Liver (tissue), 9 donors: Measurements from ENCODE around the gene MAGI1. TPM values are rescaled to one million over a fixed set of nuclear protein-coding genes. Genes with fewer than 3 reads are reported as not detected.

Experiments
- DNase-seq: peaks from one replicate; pipeline ENCODE4 v3.0.0-alpha.2; 2017; ENCODE audit warnings: low spot score
- H3K27ac ChIP-seq, 2 donors: one replicate each; pipeline ENCODE4 v1.7.0; 2013; ENCODE audit warnings: inconsistent platforms in 2 of 2, low read length in 2 of 2, control low read depth in 1 of 2, low read depth in 1 of 2, mild to moderate bottlenecking in 1 of 2
- H3K27me3 ChIP-seq, 4 donors: one replicate each; pipeline versions ENCODE4 v1.6.1 to v1.7.0; 2013; ENCODE audit warnings: low read length in 3 of 4, inconsistent platforms in 1 of 4, mild to moderate bottlenecking in 1 of 4, moderate library complexity in 1 of 4; ENCODE audit not compliant: control insufficient read depth in 4 of 4, insufficient read depth in 4 of 4
- H3K36me3 ChIP-seq, 4 donors: one replicate each; pipeline versions ENCODE4 v1.6.1 to v1.7.0; 2013; ENCODE audit warnings: low read length in 3 of 4, mild to moderate bottlenecking in 3 of 4, low read depth in 1 of 4, moderate library complexity in 1 of 4; ENCODE audit not compliant: control insufficient read depth in 4 of 4, insufficient read depth in 3 of 4
- H3K4me1 ChIP-seq, 4 donors: one replicate each; pipeline versions ENCODE4 v1.6.1 to v1.7.0; 2013; ENCODE audit warnings: low read length in 3 of 4, mild to moderate bottlenecking in 3 of 4, moderate library complexity in 1 of 4; ENCODE audit not compliant: control insufficient read depth in 4 of 4, insufficient read depth in 4 of 4
- H3K4me3 ChIP-seq, 3 donors: one replicate each; pipeline versions ENCODE4 v1.6.1 to v1.7.0; 2013; ENCODE audit warnings: low read length in 3 of 3, control low read depth in 1 of 3, low read depth in 1 of 3, mild to moderate bottlenecking in 1 of 3
- H3K9ac ChIP-seq, 2 donors: one replicate each; pipeline ENCODE4 v1.7.0; 2013; ENCODE audit warnings: low read length in 2 of 2, mild to moderate bottlenecking in 2 of 2, moderate library complexity in 2 of 2, control low read depth in 1 of 2, low read depth in 1 of 2
- H3K9me3 ChIP-seq, 4 donors: one replicate each; pipeline versions ENCODE4 v1.6.1 to v1.7.0; 2013; ENCODE audit warnings: low read length in 3 of 4; ENCODE audit not compliant: control insufficient read depth in 4 of 4
- EGR1 ChIP-seq, 2 donors: IDR thresholded peaks; 2 replicates each; pipeline ENCODE4 v1.6.1; 2016 to 2018; ENCODE audit warnings: antibody characterized with exemption in 2 of 2, low read depth in 2 of 2
- FOXA1 ChIP-seq: IDR thresholded peaks from 2 replicates; pipeline ENCODE4 v1.6.1; 2016; ENCODE audit warnings: antibody characterized with exemption
- FOXA2 ChIP-seq: IDR thresholded peaks from 2 replicates; pipeline ENCODE4 v1.6.1; 2016; ENCODE audit warnings: antibody characterized with exemption
- GABPA ChIP-seq, 2 donors: IDR thresholded peaks in 1 of 2; conservative IDR thresholded peaks in 1 of 2; 2 replicates each; pipeline ENCODE4 v1.6.1; 2016; ENCODE audit warnings: antibody characterized with exemption in 2 of 2, mild to moderate bottlenecking in 1 of 2, moderate library complexity in 1 of 2
- HNF4A ChIP-seq, 2 donors: conservative IDR thresholded peaks; 2 replicates each; pipeline ENCODE4 v1.6.1; 2016; ENCODE audit warnings: antibody characterized with exemption in 2 of 2, mild to moderate bottlenecking in 2 of 2
- HNF4G ChIP-seq: IDR thresholded peaks from 2 replicates; pipeline ENCODE4 v1.6.1; 2016; ENCODE audit warnings: antibody characterized with exemption
- JUND ChIP-seq, 2 donors: IDR thresholded peaks; 2 replicates each; pipeline ENCODE4 v1.6.1; 2016; ENCODE audit warnings: antibody characterized with exemption in 2 of 2
- MAX ChIP-seq: IDR thresholded peaks from 2 replicates; pipeline ENCODE4 v1.6.1; 2016; ENCODE audit warnings: antibody characterized with exemption
- NR2F2 ChIP-seq: IDR thresholded peaks from 2 replicates; pipeline ENCODE4 v1.6.1; 2016; ENCODE audit warnings: antibody characterized with exemption
- RAD21 ChIP-seq, 2 donors: IDR thresholded peaks; 2 replicates each; pipeline ENCODE4 v1.6.1; 2016; ENCODE audit warnings: antibody characterized with exemption in 2 of 2, mild to moderate bottlenecking in 2 of 2
- REST ChIP-seq: IDR thresholded peaks from 2 replicates; pipeline ENCODE4 v1.6.1; 2016; ENCODE audit warnings: antibody characterized with exemption, mild to moderate bottlenecking
- RXRA ChIP-seq, 2 donors: IDR thresholded peaks; 2 replicates each; pipeline ENCODE4 v1.6.1; 2017 to 2018; ENCODE audit warnings: antibody characterized with exemption in 2 of 2, mild to moderate bottlenecking in 1 of 2
- SP1 ChIP-seq: IDR thresholded peaks from 2 replicates; pipeline ENCODE4 v1.6.1; 2018; ENCODE audit warnings: antibody characterized with exemption, mild to moderate bottlenecking
- TAF1 ChIP-seq: conservative IDR thresholded peaks from 2 replicates; pipeline ENCODE4 v1.6.1; 2016; ENCODE audit warnings: antibody characterized with exemption, mild to moderate bottlenecking
- YY1 ChIP-seq: IDR thresholded peaks from 2 replicates; pipeline ENCODE4 v1.6.1; 2016; ENCODE audit warnings: antibody characterized with exemption, mild to moderate bottlenecking
- ZBTB33 ChIP-seq: IDR thresholded peaks from 2 replicates; pipeline ENCODE4 v1.6.1; 2016; ENCODE audit warnings: antibody characterized with exemption
- WGBS: extraction: QIAGEN DNeasy Blood & Tissue Kit; methylation state at CpG from one replicate; pipeline ENCODE4 v1.1.7; 2013; 5-methylcytosine and 5-hydroxymethylcytosine counted together
- polyA plus RNA-seq, 2 donors: library from polyadenylated mRNA; stranded (reverse) in 1 of 2; unstranded in 1 of 2; fragments of 200-250 nt in 1 of 2; fragments of >200 nt in 1 of 2; fragmentation: Nextera tagmentation in 1 of 2; extraction: Ambion mirVana in 1 of 2; gene quantifications; one replicate each; pipeline versions ENCODE4 v1.2.1 to v1.2.3, GENCODE V29; 2013 to 2015
- total RNA-seq, 2 donors: library from RNA; depleted of rRNA; stranded (reverse); fragments of >200 nt; gene quantifications; one replicate each; pipeline ENCODE4 v1.2.3, GENCODE V29; 2014
- TF ChIP-seq, protein P1 (sequence below): IDR thresholded peaks from 2 replicates; pipeline ENCODE4 v1.6.1; 2016; ENCODE audit warnings: antibody characterized with exemption
- TF ChIP-seq, protein P2 (sequence below): fragments of 150-350 bp; IDR thresholded peaks from 2 replicates; pipeline ENCODE4 v1.5.1; 2017; ENCODE audit warnings: improper control_type of control experiment, low read depth, low read length; ENCODE audit not compliant: missing input control
- donor health status: healthy.
- donor health status: healthy.
- donor health status: healthy.
- donor health status: healthy.
- donor health status: healthy.

The MAGI1 gene
- total and polyA plus RNA-seq, 4 donors: 9.6 to 68.8 (median 14.0) TPM

- Histone ChIP-seq H3K9me3 (no peaks in the 10 kb centered on the region), H3K4me1 (peaks cover 14 to 56% (median 40%) of the 10 kb centered on the region in 4 donors), H3K4me3 (peak overlapping the region in 2 of 3 donors; percentile 30 to 32), H3K36me3 (no peaks in the 10 kb centered on the region), H3K27ac (peak overlapping the region; percentile 84), H3K9ac (peak overlapping the region; percentile 54 to 87), H3K27me3 (no peaks in the 10 kb centered on the region)
- WGBS: 14% methylated on average over 16 of the region's 16 CpGs
- DNase-seq: peak; percentile 41
- TF ChIP-seq ZBTB33 (no peak), MAX (peak; percentile 41), REST (peak; percentile 28), GABPA (IDR thresholded peaks at IDR 0.05 in 1 of 2, conservative IDR thresholded peaks at IDR 0.05 in 1 of 2) (peak; percentile 79 to 88), RXRA (IDR thresholded peaks at IDR 0.05) (peak; percentile 55 to 58), NR2F2 (no peak), TAF1 (no peak), HNF4A (conservative IDR thresholded peaks at IDR 0.05) (peak in 1 of 2 donors; percentile 39), SP1 (peak; percentile 53), RAD21 (IDR thresholded peaks at IDR 0.05) (peak; percentile 46 to 64), FOXA1 (no peak), JUND (IDR thresholded peaks at IDR 0.05) (peak in 1 of 2 donors; percentile 41), YY1 (peak; percentile 77)
- TF ChIP-seq, protein P1, sequence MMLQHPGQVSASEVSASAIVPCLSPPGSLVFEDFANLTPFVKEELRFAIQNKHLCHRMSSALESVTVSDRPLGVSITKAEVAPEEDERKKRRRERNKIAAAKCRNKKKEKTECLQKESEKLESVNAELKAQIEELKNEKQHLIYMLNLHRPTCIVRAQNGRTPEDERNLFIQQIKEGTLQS: no peak
These were observed 84.6 kb downstream of the MAGI1 start for GRCh38 chr3:65953881-65954733.

DNA sequence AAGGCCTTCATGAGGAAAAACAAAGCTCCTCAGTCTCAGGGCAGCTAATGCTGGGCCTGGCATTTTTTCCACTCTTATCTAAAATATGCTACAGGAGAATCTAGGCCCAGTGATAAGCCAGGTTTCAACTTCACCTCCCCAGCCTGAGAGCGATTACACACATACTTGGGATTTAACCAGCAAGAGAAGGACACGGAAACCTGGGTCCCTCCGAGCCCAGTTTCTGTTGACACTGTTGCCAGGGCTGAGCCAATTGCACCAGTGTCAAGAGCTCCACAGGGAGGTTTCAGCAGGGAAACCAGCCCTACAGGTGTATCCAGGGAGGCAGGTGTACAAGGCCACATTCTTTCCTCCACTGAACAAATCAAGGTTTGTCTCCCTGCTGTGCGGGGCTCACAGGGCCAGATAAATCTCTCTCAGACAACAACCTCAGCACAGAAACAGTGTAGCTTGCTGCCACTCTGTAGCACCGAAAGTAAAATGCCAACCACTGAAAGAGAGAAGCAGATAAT, 85.4 kb downstream of the MAGI1 start:
- DNase-seq: no peak
- Histone ChIP-seq H3K36me3 (no peaks in the 10 kb centered on the region), H3K27ac (peak overlapping the region; percentile 84), H3K27me3 (no peaks in the 10 kb centered on the region), H3K4me1 (peaks cover 12 to 61% (median 45%) of the 10 kb centered on the region in 4 donors), H3K4me3 (no peak overlapping the region), H3K9me3 (no peaks in the 10 kb centered on the region), H3K9ac (peak overlapping the region; percentile 54 to 87)
- WGBS: 29% methylated on average over 5 of the region's 5 CpGs
- TF ChIP-seq, protein P1: peak; percentile 59
- TF ChIP-seq NR2F2 (peak; percentile 31), FOXA2 (peak; percentile 80), EGR1 (IDR thresholded peaks at IDR 0.05; ENCODE audit: low read depth in 2 of 2) (no peak), HNF4A (conservative IDR thresholded peaks at IDR 0.05) (peak; percentile 52 to 55), HNF4G (no peak), SP1 (peak; percentile 70), RXRA (IDR thresholded peaks at IDR 0.05) (peak; percentile 55 to 65), YY1 (peak; percentile 34), GABPA (IDR thresholded peaks at IDR 0.05 in 1 of 2, conservative IDR thresholded peaks at IDR 0.05 in 1 of 2) (no peak), FOXA1 (peak; percentile 37), TAF1 (no peak), JUND (IDR thresholded peaks at IDR 0.05) (peak; percentile 63 to 71), RAD21 (IDR thresholded peaks at IDR 0.05) (peak; percentile 49 to 60), MAX (peak; percentile 23), ZBTB33 (no peak)
- TF ChIP-seq, protein P2, sequence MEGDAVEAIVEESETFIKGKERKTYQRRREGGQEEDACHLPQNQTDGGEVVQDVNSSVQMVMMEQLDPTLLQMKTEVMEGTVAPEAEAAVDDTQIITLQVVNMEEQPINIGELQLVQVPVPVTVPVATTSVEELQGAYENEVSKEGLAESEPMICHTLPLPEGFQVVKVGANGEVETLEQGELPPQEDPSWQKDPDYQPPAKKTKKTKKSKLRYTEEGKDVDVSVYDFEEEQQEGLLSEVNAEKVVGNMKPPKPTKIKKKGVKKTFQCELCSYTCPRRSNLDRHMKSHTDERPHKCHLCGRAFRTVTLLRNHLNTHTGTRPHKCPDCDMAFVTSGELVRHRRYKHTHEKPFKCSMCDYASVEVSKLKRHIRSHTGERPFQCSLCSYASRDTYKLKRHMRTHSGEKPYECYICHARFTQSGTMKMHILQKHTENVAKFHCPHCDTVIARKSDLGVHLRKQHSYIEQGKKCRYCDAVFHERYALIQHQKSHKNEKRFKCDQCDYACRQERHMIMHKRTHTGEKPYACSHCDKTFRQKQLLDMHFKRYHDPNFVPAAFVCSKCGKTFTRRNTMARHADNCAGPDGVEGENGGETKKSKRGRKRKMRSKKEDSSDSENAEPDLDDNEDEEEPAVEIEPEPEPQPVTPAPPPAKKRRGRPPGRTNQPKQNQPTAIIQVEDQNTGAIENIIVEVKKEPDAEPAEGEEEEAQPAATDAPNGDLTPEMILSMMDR: no peak
